Activated CD4-positive, alpha-beta memory T cell treated with anti-CD3 and anti-CD28 coated beads, Interleukin-2, amount 10 ng/mL, durations not matched to agents 7 days and 5 days (primary cell): ENCODE data around the gene COQ8B. TPM values are rescaled to one million over a fixed set of nuclear protein-coding genes. Genes with fewer than 3 reads are reported as not detected.

Experiments
- CTCF ChIA-PET: fragments of 350-600 bp; sonication (Branson Sonifier 250); formaldehyde crosslinking; loops from one replicate; lab custom pipeline; 2021; ENCODE audit warnings: antibody characterized with exemption, inconsistent platforms; lab: Charles Lee
- POLR2A ChIA-PET: fragments of 350-600 bp; sonication (Branson Sonifier 250); formaldehyde crosslinking; loops from one replicate; lab custom pipeline; 2021; ENCODE audit warnings: antibody characterized with exemption; lab: Charles Lee
- DNase-seq: peaks from one replicate; pipeline ENCODE4 v3.0.0-alpha.2; 2020
- H3K27ac Mint-ChIP-seq: one replicate; pipeline ENCODE4 v1.8.0; 2021; ENCODE audit warnings: mild to moderate bottlenecking, mixed read lengths
- H3K27me3 Mint-ChIP-seq: one replicate; pipeline ENCODE4 v1.8.0; 2021; ENCODE audit warnings: mixed read lengths
- H3K36me3 Mint-ChIP-seq: one replicate; pipeline ENCODE4 v1.8.0; 2021; ENCODE audit warnings: low read depth, mixed read lengths
- H3K4me1 Mint-ChIP-seq: one replicate; pipeline ENCODE4 v1.8.0; 2021; ENCODE audit warnings: mixed read lengths
- H3K4me3 Mint-ChIP-seq: one replicate; pipeline ENCODE4 v1.8.0; 2021; ENCODE audit warnings: mild to moderate bottlenecking, mixed read lengths
- H3K9me3 Mint-ChIP-seq: one replicate; pipeline ENCODE4 v1.8.0; 2021; ENCODE audit warnings: mixed read lengths
- total RNA-seq, 2 experiments: library from RNA; stranded (reverse); gene quantifications; one replicate each; pipeline ENCODE4 v1.2.3, GENCODE V29; 2021

Gene COQ8B
- total RNA-seq, 2 experiments from 2014 or later: 32.5 to 37.7 TPM

GRCh38 chr19:40752257-40752781 is 35.6 kb upstream of the COQ8B start:
- Mint-ChIP-seq H3K27me3 (no peaks in the 10 kb centered on the region), H3K36me3 (peaks cover 61% of the 10 kb centered on the region), H3K4me1 (peaks cover 63% of the 10 kb centered on the region), H3K27ac (peak overlapping the region; percentile 99), H3K4me3 (peak overlapping the region; percentile 96), H3K9me3 (no peaks in the 10 kb centered on the region)
- POLR2A ChIA-PET: interaction anchor here (0.7 to 14.2 kb wide), 13 partner anchors 8 to 520 kb away, joined by 3 to 244 read pairs (median 6); partner anchors contain the start of genes COQ8B, EGLN2, HNRNPUL1 and ITPKC
- CTCF ChIA-PET: interaction anchor here (0.7 to 7.8 kb wide), 10 partner anchors 18 to 392 kb away, joined by 3 to 48 read pairs (median 4); partner anchors contain the start of genes COQ8B, EGLN2, ITPKC and RAB4B
- peak; percentile 37 for DNase-seq

GRCh38 chr19:40750874-40751537 is 34.3 kb upstream of the COQ8B start, which contains the start of gene SNRPA:
TSS of gene SNRPA (plus strand) at chr19:40751203. CDS start at chr19:40751409, 206 bp downstream.
- H3K27me3 Mint-ChIP-seq: no peaks in the 10 kb centered on the region
- no peaks in the 10 kb centered on the region for H3K9me3 Mint-ChIP-seq
- peak; percentile 97 for DNase-seq
- peak within 1 kb of the TSS; percentile 99 for H3K27ac Mint-ChIP-seq
- ChIA-PET POLR2A (interaction anchor here (0.6 to 14.2 kb wide), 24 partner anchors 9 to 223 kb away, joined by 3 to 244 read pairs (median 6); partner anchors contain the start of genes COQ8B, EGLN2, ITPKC and MIA), CTCF (interaction anchor here (0.7 to 7.8 kb wide), 12 partner anchors 17 to 554 kb away, joined by 3 to 48 read pairs (median 4); partner anchors contain the start of genes EGLN2, NUMBL and RAB4B)
- peaks cover 50% of the 10 kb centered on the region for H3K36me3 Mint-ChIP-seq
- peak within 1 kb of the TSS; percentile 96 for H3K4me3 Mint-ChIP-seq
- H3K4me1 Mint-ChIP-seq: peaks cover 50% of the 10 kb centered on the region

GRCh38 chr19:40750058-40750873 is 33.6 kb upstream of the COQ8B start, which contains the start of gene ACTMAP:
TSS of gene ACTMAP (minus strand) at chr19:40750477. CDS start at chr19:40749803, 674 bp downstream.
- POLR2A ChIA-PET: interaction anchor here (0.6 to 14.2 kb wide), 25 partner anchors 8 to 224 kb away, joined by 3 to 244 read pairs (median 4); partner anchors contain the start of genes COQ8B, EGLN2, ITPKC and MIA
- Mint-ChIP-seq H3K4me1 (peaks cover 43% of the 10 kb centered on the region), H3K27ac (peak within 1 kb of the TSS; percentile 99), H3K4me3 (peak within 1 kb of the TSS; percentile 96), H3K27me3 (no peaks in the 10 kb centered on the region), H3K9me3 (no peaks in the 10 kb centered on the region), H3K36me3 (peaks cover 43% of the 10 kb centered on the region)
- peak; percentile 100 for DNase-seq
- CTCF ChIA-PET: interaction anchor here (0.7 to 7.8 kb wide), 12 partner anchors 16 to 555 kb away, joined by 3 to 48 read pairs (median 4); partner anchors contain the start of genes EGLN2, NUMBL and RAB4B

- ChIA-PET POLR2A (interaction anchor here (0.7 to 14.2 kb wide), 3 partner anchors 29 to 64 kb away, joined by 4 to 244 read pairs (median 30); partner anchors contain the start of genes MIA and RAB4B), CTCF (no interaction called here)
- Mint-ChIP-seq H3K4me1 (peaks cover 26% of the 10 kb centered on the region), H3K9me3 (no peaks in the 10 kb centered on the region), H3K36me3 (peaks cover 28% of the 10 kb centered on the region), H3K4me3 (no peak overlapping the region), H3K27ac (no peak overlapping the region), H3K27me3 (no peaks in the 10 kb centered on the region)
- DNase-seq: no peak
Measured at GRCh38 chr19:40747536-40747935, 30.9 kb upstream of the COQ8B start.

- POLR2A ChIA-PET: interaction anchor here (0.7 to 14.2 kb wide), 2 partner anchors 32 to 1913 kb away, joined by 3 to 244 read pairs; partner anchors contain the start of genes MIA and RAB4B
- H3K9me3 Mint-ChIP-seq: no peaks in the 10 kb centered on the region
- CTCF ChIA-PET: interaction anchor here (1.1 kb wide), 1 partner anchor 61 kb away, joined by 3 read pairs; no protein-coding TSS in a partner anchor
- no peak for DNase-seq
- H3K36me3 Mint-ChIP-seq: peaks cover 14% of the 10 kb centered on the region
- no peak overlapping the region for H3K27ac Mint-ChIP-seq
- H3K4me3 Mint-ChIP-seq: no peak overlapping the region
- H3K4me1 Mint-ChIP-seq: peaks cover 24% of the 10 kb centered on the region
- H3K27me3 Mint-ChIP-seq: no peaks in the 10 kb centered on the region
Measured at GRCh38 chr19:40745402-40745780, 28.7 kb upstream of the COQ8B start.

GRCh38 chr19:40744554-40745401 is 28.1 kb upstream of the COQ8B start:
- CTCF ChIA-PET: interaction anchor here (1.1 kb wide), 1 partner anchor 62 kb away, joined by 3 read pairs; no protein-coding TSS in a partner anchor
- Mint-ChIP-seq H3K27me3 (no peaks in the 10 kb centered on the region), H3K27ac (no peak overlapping the region), H3K4me3 (no peak overlapping the region), H3K4me1 (peaks cover 18% of the 10 kb centered on the region), H3K9me3 (no peaks in the 10 kb centered on the region), H3K36me3 (peaks cover 8% of the 10 kb centered on the region)
- POLR2A ChIA-PET: interaction anchor here (0.7 to 1.3 kb wide), 2 partner anchors 33 to 1913 kb away, joined by 3 to 4 read pairs; partner anchors contain the start of gene RAB4B
- DNase-seq: peak; percentile 30

GRCh38 chr19:40743926-40744325 is 27.2 kb upstream of the COQ8B start:
- H3K4me3 Mint-ChIP-seq: no peak overlapping the region
- peaks cover 9% of the 10 kb centered on the region for H3K36me3 Mint-ChIP-seq
- ChIA-PET CTCF (interaction anchor here (0.8 kb wide), 1 partner anchor 76 kb away, joined by 3 read pairs; no protein-coding TSS in a partner anchor), POLR2A (interaction anchor here (1.3 to 2.1 kb wide), 2 partner anchors 9 to 34 kb away, joined by 4 to 10 read pairs; partner anchors contain the start of gene RAB4B)
- H3K27me3 Mint-ChIP-seq: no peaks in the 10 kb centered on the region
- H3K27ac Mint-ChIP-seq: no peak overlapping the region
- peaks cover 10% of the 10 kb centered on the region for H3K4me1 Mint-ChIP-seq
- DNase-seq: no peak
- H3K9me3 Mint-ChIP-seq: no peaks in the 10 kb centered on the region

- no peaks in the 10 kb centered on the region for H3K9me3 Mint-ChIP-seq
- no peak overlapping the region for H3K27ac Mint-ChIP-seq
- no peaks in the 10 kb centered on the region for H3K27me3 Mint-ChIP-seq
- H3K36me3 Mint-ChIP-seq: peaks cover 6% of the 10 kb centered on the region
- peaks cover 7% of the 10 kb centered on the region for H3K4me1 Mint-ChIP-seq
- H3K4me3 Mint-ChIP-seq: no peak overlapping the region
- CTCF ChIA-PET: interaction anchor here (1.3 kb wide), 1 partner anchor 80 kb away, joined by 3 read pairs; no protein-coding TSS in a partner anchor
- POLR2A ChIA-PET: interaction anchor here (1.1 to 2.1 kb wide), 2 partner anchors 8 to 10 kb away, joined by 4 to 10 read pairs; partner anchors contain the start of gene ACTMAP
- DNase-seq: no peak
Measured at GRCh38 chr19:40742886-40743285, 26.2 kb upstream of the COQ8B start.

GRCh38 chr19:40742477-40742876 is 25.8 kb upstream of the COQ8B start:
- DNase-seq: no peak
- Mint-ChIP-seq H3K4me1 (peaks cover 4% of the 10 kb centered on the region), H3K9me3 (no peaks in the 10 kb centered on the region), H3K27ac (no peak overlapping the region), H3K27me3 (no peaks in the 10 kb centered on the region), H3K36me3 (peaks cover 8% of the 10 kb centered on the region), H3K4me3 (no peak overlapping the region)
- ChIA-PET POLR2A (interaction anchor here (1.1 to 2.1 kb wide), 2 partner anchors 8 to 10 kb away, joined by 4 to 10 read pairs; partner anchors contain the start of gene ACTMAP), CTCF (interaction anchor here (1.3 kb wide), 1 partner anchor 79 kb away, joined by 3 read pairs; no protein-coding TSS in a partner anchor)

GRCh38 chr19:40741527-40742390 is 25.1 kb upstream of the COQ8B start:
- ChIA-PET POLR2A (interaction anchor here (1.1 to 4.6 kb wide), 3 partner anchors 8 to 11 kb away, joined by 4 to 16 read pairs (median 10); partner anchors contain the start of genes ACTMAP and SNRPA), CTCF (no interaction called here)
- no peak for DNase-seq
- Mint-ChIP-seq H3K27me3 (no peaks in the 10 kb centered on the region), H3K36me3 (peaks cover 10% of the 10 kb centered on the region), H3K9me3 (no peaks in the 10 kb centered on the region), H3K4me1 (peaks cover 4% of the 10 kb centered on the region), H3K27ac (no peak overlapping the region), H3K4me3 (no peak overlapping the region)
